GM12891 (cell line): ENCODE results near the gene GLIS1.

Source experiments
- DNase-seq: peaks from one replicate; pipeline ENCODE4 v3.0.0; 2011; ENCODE audit warnings: low spot score; ENCODE audit not compliant: insufficient read length
- FAIRE-seq: peaks from 2 replicates; lab custom pipeline; 2011; peaks lifted over from hg19 to GRCh38; lab: Jason Lieb, UNC
- PAX5 ChIP-seq: IDR thresholded peaks from 2 replicates; pipeline ENCODE4 v1.6.1; 2011; ENCODE audit warnings: low read length, moderate library complexity, mild to moderate bottlenecking; ENCODE audit not compliant: insufficient read depth, severe bottlenecking
- POLR2A ChIP-seq: IDR thresholded peaks from 2 replicates; pipeline ENCODE4 v1.6.1; 2011; ENCODE audit warnings: low read depth, low read length, control low read depth
- POLR2AphosphoS5 ChIP-seq: IDR thresholded peaks from 2 replicates; pipeline ENCODE4 v1.6.1; 2011; ENCODE audit warnings: low read depth, low read length, control low read depth
- POU2F2 ChIP-seq: IDR thresholded peaks from 2 replicates; pipeline ENCODE4 v1.6.1; 2011; ENCODE audit warnings: low read depth, mild to moderate bottlenecking, control low read depth, low read length, moderate library complexity
- SPI1 ChIP-seq: IDR thresholded peaks from 2 replicates; pipeline ENCODE4 v1.6.1; 2011; ENCODE audit warnings: low read depth, low read length, control low read depth
- TAF1 ChIP-seq: IDR thresholded peaks from 2 replicates; pipeline ENCODE4 v1.6.1; 2011; ENCODE audit warnings: low read depth, low read length, control low read depth

The GLIS1 gene

DNA sequence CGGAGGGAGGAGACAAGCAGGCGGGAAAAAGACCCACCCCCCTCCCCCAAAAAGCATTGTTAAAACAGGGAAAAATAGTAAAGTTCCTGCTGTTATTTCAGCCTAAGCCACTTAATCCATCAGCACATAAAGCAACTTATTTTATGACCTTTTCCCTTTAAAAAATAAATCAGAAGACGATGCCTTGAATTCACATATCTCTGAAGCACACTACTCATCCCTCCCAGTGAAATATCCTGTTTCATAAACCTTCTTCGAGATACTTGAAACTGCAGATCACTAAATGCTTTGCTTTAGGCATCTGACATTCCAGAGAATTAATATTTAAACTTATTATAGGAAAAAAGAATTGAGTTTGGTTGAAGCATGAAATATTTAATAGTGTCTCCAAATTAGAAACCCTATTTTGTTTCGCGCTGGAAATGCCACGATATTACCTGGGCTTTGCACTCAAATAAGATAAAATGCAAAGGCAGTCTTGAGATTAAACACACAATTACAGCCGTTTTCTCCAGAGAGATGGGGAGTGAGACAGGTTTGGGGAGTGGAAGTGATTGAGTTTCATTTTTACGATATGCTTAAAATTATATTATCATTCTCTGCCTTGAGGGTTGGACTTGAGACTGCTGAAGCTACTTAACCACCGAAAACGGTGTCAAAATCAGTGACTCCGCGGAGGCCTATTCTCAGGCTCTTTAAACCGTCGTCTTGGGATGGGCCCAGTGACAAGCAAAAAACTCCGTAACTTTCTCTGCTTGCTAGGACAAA is 9.3 kb downstream of the GLIS1 start:
- FAIRE-seq (no peak), DNase-seq (no peak)
- TF ChIP-seq TAF1 (no peak), PAX5 (no peak), SPI1 (no peak), POLR2AphosphoS5 (no peak), POU2F2 (no peak)

- no peak for FAIRE-seq
- DNase-seq, result no peak
- no peak for TF ChIP-seq POLR2AphosphoS5
- no peak for TF ChIP-seq TAF1
- no peak for TF ChIP-seq PAX5
- no peak for TF ChIP-seq SPI1
- no peak for TF ChIP-seq POLR2A
- no peak for TF ChIP-seq POU2F2
Measured at GRCh38 chr1:53728702-53729455, 10.1 kb downstream of the GLIS1 start.

- FAIRE-seq (no peak), DNase-seq (no peak)
- TF ChIP-seq POU2F2 (no peak), PAX5 (no peak), POLR2A (no peak), SPI1 (no peak)
Measured at GRCh38 chr1:53728196-53728595, 10.8 kb downstream of the GLIS1 start.

- FAIRE-seq (no peak), DNase-seq (no peak)
- TF ChIP-seq POU2F2 (no peak), TAF1 (no peak), POLR2A (no peak), POLR2AphosphoS5 (no peak), PAX5 (no peak), SPI1 (no peak)
Measured at GRCh38 chr1:53727461-53728092, 11.4 kb downstream of the GLIS1 start.

DNA sequence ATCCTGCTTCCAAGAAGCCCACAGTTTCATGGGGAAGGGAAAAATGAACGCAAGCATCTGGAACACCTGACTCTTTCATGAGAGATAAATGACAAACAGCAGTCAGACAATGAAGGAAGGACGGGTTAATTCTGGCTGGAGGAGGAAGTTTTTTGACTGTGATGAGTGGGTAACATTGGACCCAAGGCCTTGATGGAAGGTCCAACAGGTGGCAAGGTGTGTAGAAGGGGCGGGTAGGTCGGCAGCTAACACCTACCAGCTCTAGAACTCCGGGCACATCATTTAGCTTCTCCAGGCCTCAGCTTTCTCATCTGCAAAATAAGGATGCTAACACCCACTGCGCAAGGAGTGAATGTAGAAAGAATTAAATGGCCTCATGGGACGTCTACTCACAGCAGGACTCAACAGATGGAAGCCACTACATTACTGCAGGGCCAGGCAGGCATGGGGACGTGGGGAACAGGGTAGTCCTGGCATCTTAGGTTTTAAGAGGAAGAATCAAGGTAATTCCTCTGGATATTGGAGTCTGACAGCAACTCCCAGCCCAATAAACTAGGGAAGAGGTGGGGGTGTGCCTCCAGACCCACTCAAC is 12.9 kb downstream of the GLIS1 start:
- DNase-seq, result no peak
- no peak for FAIRE-seq
- TF ChIP-seq SPI1 (no peak), POU2F2 (no peak), PAX5 (no peak), POLR2A (no peak), TAF1 (no peak), POLR2AphosphoS5 (no peak)

DNA sequence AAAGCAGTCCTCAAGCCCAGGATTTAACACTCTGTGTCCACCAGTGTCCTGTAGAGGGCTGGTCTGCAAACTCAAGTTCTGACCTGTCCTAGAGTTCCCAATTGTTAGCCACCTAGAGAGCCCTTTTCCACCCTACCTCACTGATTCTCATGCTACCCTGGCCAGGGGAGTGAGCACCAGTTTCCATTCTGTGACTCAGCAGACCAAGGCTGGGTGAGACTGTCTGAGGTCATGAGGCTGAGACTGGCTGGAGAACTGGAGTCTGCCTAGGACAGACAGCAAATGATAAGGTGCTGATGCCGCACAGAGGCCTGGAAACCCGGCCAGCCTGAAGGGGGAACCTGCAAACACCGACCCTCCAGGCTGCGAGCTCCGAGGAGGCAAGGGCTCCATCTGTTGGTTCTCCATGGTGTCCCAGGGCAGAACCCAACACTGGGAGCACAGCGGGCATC is 13.7 kb downstream of the GLIS1 start:
- FAIRE-seq (no peak), DNase-seq (no peak)
- TF ChIP-seq POLR2A (no peak), TAF1 (no peak), POU2F2 (no peak), SPI1 (no peak), PAX5 (no peak), POLR2AphosphoS5 (no peak)

DNA sequence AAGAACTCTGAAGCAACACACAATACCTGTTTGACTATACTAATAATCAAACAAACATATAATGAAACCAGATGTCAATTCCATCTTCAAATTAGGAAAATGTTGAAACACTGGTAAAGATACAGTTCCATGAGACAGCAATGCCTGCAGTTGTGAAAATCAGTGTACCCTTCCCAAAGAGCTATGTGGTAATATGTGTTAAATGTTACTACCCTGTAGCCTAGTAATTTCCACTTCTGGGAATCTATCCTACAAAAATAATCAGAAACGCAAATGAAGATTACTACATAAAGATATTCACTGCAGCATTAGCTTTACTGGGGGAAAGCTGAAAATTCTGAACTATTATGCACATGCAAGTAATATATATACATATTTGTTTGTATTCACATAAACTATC is 16.9 kb downstream of the GLIS1 start:
- TF ChIP-seq POLR2A, result no peak
- no peak for TF ChIP-seq SPI1
- no peak for TF ChIP-seq TAF1
- no peak for TF ChIP-seq PAX5
- no peak for TF ChIP-seq POU2F2
- no peak for TF ChIP-seq POLR2AphosphoS5
- FAIRE-seq (no peak), DNase-seq (no peak)

DNA sequence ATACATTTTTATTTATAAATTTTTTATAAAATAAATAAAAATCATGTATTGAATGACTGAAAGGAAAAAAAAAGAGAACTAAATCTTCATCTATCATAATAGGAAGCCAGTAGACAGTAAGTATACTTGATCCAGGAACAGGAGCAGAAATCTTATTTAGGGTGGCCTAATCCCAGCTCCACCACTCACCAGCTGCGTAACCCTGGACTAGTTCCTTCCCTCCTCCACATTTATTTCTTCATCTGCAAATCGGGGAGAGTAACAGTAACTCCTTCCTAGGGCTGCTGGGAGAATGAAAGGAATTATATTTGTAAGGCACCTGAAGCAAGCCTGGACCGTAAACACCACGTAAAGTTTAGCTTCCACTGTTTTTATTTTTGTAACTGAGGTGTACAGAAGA is 17.9 kb downstream of the GLIS1 start:
- no peak for TF ChIP-seq POLR2A
- TF ChIP-seq TAF1, result no peak
- TF ChIP-seq POU2F2, result no peak
- TF ChIP-seq PAX5, result no peak
- FAIRE-seq (no peak), DNase-seq (no peak)

DNA sequence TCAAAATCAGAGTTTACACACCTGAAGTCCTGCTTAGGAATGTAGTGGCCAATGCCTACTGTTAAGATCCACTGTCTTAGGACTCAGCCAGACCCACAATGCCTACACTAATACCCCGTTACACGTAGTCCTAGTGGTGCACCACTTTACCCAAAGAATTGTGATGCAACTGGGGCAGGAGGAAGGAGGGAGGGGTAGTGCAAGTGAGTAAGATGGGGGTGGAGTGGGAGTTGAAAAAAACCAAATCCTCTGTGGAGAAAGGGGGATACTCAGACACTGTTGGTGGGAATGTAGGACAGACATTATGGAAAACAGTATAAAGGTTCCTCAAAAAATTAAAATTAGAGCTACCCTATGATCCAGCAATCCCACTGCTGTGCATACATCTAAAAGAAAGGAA is 19.5 kb downstream of the GLIS1 start:
- no peak for DNase-seq
- no peak for TF ChIP-seq PAX5
- TF ChIP-seq POU2F2, result no peak
- no peak for TF ChIP-seq TAF1
- TF ChIP-seq POLR2A, result no peak
- no peak for TF ChIP-seq SPI1
- no peak for TF ChIP-seq POLR2AphosphoS5
- FAIRE-seq, result no peak
